ENCODE results near the gene ADAM19.

Gene ADAM19

GRCh38 chr5:157477814-157478494, 97.6 kb downstream of the ADAM19 start:
- no peak for DNase-seq (ENCODE audit: insufficient read length, low spot score)
- TF ChIP-seq POU2F2 (IDR thresholded peaks at IDR 0.05; ENCODE audit: low read depth, low read length) (no peak), POLR2A (IDR thresholded peaks at IDR 0.05; ENCODE audit: low read depth, low read length) (no peak), POLR2AphosphoS5 (IDR thresholded peaks at IDR 0.05; ENCODE audit: low read depth, low read length) (no peak), PAX5 (IDR thresholded peaks at IDR 0.05; ENCODE audit: insufficient read depth, low read length, severe bottlenecking) (no peak), SPI1 (IDR thresholded peaks at IDR 0.05; ENCODE audit: low read depth, low read length) (no peak), TAF1 (IDR thresholded peaks at IDR 0.05; ENCODE audit: low read depth, low read length) (no peak)
- no peak for FAIRE-seq

- TF ChIP-seq POLR2A (IDR thresholded peaks at IDR 0.05; ENCODE audit: low read depth, low read length) (no peak), POLR2AphosphoS5 (IDR thresholded peaks at IDR 0.05; ENCODE audit: low read depth, low read length) (no peak)
- DNase-seq (ENCODE audit: insufficient read length, low spot score) (peak; percentile 51), FAIRE-seq (peak; percentile 86)
These were observed 98.7 kb downstream of the ADAM19 start for GRCh38 chr5:157476702-157477408.

DNA sequence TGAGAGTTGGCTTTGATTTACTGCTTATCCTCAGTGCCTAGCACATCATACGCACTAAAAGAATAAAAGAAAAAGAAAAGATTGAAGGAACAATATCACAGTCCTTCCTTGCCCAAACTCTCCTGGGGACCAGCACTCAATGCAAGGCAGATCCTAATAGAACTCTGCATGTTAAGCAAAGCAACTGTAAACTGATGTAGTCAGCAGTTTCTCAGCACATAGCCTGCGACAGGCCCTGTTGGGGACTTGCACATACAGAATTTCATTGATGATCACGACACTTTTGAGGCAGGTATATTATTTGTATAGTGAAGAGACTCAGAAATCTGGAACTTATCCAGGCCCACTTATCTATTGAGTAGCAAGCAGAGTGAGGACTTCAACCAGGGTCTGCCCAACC, 100.1 kb downstream of the ADAM19 start:
- FAIRE-seq (no peak), DNase-seq (ENCODE audit: insufficient read length, low spot score) (no peak)
- no peak for TF ChIP-seq POLR2AphosphoS5 (IDR thresholded peaks at IDR 0.05; ENCODE audit: low read depth, low read length)
- TF ChIP-seq SPI1 (IDR thresholded peaks at IDR 0.05; ENCODE audit: low read depth, low read length), result no peak
- TF ChIP-seq TAF1 (IDR thresholded peaks at IDR 0.05; ENCODE audit: low read depth, low read length), result no peak
- no peak for TF ChIP-seq PAX5 (IDR thresholded peaks at IDR 0.05; ENCODE audit: insufficient read depth, low read length, severe bottlenecking)
- no peak for TF ChIP-seq POU2F2 (IDR thresholded peaks at IDR 0.05; ENCODE audit: low read depth, low read length)
- no peak for TF ChIP-seq POLR2A (IDR thresholded peaks at IDR 0.05; ENCODE audit: low read depth, low read length)

DNA sequence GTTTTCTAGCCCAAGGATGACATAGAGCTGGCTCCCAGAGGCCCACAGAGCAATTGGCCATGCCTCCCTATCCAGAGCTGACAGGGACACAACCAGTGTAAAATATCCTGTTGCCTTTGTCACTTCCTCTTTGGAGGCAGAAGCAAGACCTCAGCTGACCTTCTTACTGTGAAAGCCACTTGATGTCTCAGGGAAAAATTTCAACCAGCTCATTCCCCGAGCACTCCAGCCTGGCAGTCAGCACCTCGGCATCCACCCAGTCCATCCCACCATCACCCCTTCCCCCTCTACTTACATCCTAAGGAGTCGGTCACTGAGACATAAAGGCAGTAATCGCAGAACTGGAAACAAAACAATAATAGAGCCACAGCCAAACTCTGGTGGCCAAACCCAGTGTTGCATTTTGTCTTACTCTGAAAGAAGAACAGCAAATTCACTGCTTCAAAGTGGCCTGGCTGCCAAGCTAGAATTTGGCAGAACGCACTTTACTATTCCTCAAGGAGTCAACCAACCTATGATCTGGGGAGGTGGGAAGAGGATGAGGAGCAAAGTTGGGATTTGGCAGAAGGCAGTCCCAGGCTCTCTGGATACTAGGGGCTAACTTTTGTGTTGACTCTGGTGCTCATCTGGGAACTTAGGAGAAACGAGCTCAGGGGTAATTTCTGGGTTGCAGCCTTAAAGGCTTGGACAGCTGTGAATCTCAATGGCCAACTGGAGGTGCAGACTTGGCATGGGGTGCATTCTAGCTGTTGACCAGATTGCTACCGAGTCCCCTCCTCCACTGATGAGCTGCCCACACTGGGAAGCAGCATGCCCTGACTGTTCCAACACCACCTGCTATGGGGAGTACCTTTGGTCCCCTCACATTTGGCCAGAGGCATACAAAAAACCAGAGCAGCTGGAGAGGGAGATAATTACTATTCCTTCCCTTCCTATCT, 101.9 kb downstream of the ADAM19 start:
- no peak for DNase-seq (ENCODE audit: insufficient read length, low spot score)
- TF ChIP-seq POLR2A (IDR thresholded peaks at IDR 0.05; ENCODE audit: low read depth, low read length) (no peak), SPI1 (IDR thresholded peaks at IDR 0.05; ENCODE audit: low read depth, low read length) (0 out of 2 replicates have a peak, but pooled peaks have one; percentile 21)
- FAIRE-seq, result peak; percentile 41

DNA sequence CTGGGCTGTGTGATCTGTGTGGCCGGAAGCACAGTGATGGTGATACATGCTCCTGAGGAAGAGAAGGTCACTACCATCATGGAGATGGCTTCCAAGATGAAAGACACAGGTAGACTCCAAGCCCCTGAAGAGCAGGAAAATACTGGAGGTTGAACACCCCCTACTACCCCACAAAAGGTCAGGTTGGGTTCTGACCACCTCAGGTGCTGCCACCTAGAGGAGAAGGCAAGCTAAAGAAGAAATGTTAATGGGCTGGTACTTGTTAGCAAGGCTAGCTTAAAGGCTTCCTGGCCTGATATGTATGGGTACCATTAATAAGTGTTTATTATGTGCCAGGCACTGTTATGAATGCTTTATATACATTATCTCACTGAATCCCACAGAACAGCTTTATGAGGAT, 103.9 kb downstream of the ADAM19 start:
- FAIRE-seq (peak; percentile 92), DNase-seq (ENCODE audit: insufficient read length, low spot score) (no peak)
- TF ChIP-seq SPI1 (IDR thresholded peaks at IDR 0.05; ENCODE audit: low read depth, low read length), result no peak
- no peak for TF ChIP-seq PAX5 (IDR thresholded peaks at IDR 0.05; ENCODE audit: insufficient read depth, low read length, severe bottlenecking)
- TF ChIP-seq POLR2AphosphoS5 (IDR thresholded peaks at IDR 0.05; ENCODE audit: low read depth, low read length), result no peak
- TF ChIP-seq POLR2A (IDR thresholded peaks at IDR 0.05; ENCODE audit: low read depth, low read length), result no peak

- TF ChIP-seq POLR2A (IDR thresholded peaks at IDR 0.05; ENCODE audit: low read depth, low read length), result no peak
- no peak for TF ChIP-seq PAX5 (IDR thresholded peaks at IDR 0.05; ENCODE audit: insufficient read depth, low read length, severe bottlenecking)
- TF ChIP-seq POU2F2 (IDR thresholded peaks at IDR 0.05; ENCODE audit: low read depth, low read length), result no peak
- TF ChIP-seq POLR2AphosphoS5 (IDR thresholded peaks at IDR 0.05; ENCODE audit: low read depth, low read length), result no peak
- no peak for TF ChIP-seq TAF1 (IDR thresholded peaks at IDR 0.05; ENCODE audit: low read depth, low read length)
- no peak for TF ChIP-seq SPI1 (IDR thresholded peaks at IDR 0.05; ENCODE audit: low read depth, low read length)
- no peak for DNase-seq (ENCODE audit: insufficient read length, low spot score)
These were observed 104.9 kb downstream of the ADAM19 start for GRCh38 chr5:157470631-157471030.

DNA sequence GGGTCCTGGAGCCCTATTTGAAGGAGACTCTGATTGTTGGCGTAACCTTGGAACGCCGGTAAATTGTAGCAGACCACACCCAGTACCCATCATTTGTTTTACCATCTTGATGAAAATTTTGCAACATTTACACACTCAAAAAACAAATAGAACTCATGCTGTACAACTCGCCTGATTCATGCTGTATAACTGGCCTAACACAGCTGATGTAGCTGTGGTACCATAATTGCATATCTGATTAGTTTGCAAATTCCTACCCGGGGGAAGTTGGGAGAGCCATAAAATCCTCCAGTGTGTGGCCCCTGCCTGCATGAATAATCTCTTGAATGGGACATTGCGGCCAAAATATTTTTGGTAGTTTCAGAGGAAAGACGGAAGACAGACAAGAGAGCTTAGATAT, 105.9 kb downstream of the ADAM19 start:
- TF ChIP-seq PAX5 (IDR thresholded peaks at IDR 0.05; ENCODE audit: insufficient read depth, low read length, severe bottlenecking), result no peak
- no peak for TF ChIP-seq POU2F2 (IDR thresholded peaks at IDR 0.05; ENCODE audit: low read depth, low read length)
- no peak for TF ChIP-seq POLR2AphosphoS5 (IDR thresholded peaks at IDR 0.05; ENCODE audit: low read depth, low read length)
- TF ChIP-seq SPI1 (IDR thresholded peaks at IDR 0.05; ENCODE audit: low read depth, low read length), result no peak
- TF ChIP-seq POLR2A (IDR thresholded peaks at IDR 0.05; ENCODE audit: low read depth, low read length), result no peak
- FAIRE-seq (no peak), DNase-seq (ENCODE audit: insufficient read length, low spot score) (no peak)

More at GRCh38 chr5:157470631-157471030, 104.9 kb downstream of the ADAM19 start:
- FAIRE-seq, result no peak

GRCh38 chr5:157469073-157469472, 106.5 kb downstream of the ADAM19 start:
- no peak for TF ChIP-seq PAX5 (IDR thresholded peaks at IDR 0.05; ENCODE audit: insufficient read depth, low read length, severe bottlenecking)
- no peak for TF ChIP-seq POLR2AphosphoS5 (IDR thresholded peaks at IDR 0.05; ENCODE audit: low read depth, low read length)
- TF ChIP-seq SPI1 (IDR thresholded peaks at IDR 0.05; ENCODE audit: low read depth, low read length), result no peak
- no peak for TF ChIP-seq POLR2A (IDR thresholded peaks at IDR 0.05; ENCODE audit: low read depth, low read length)
- TF ChIP-seq POU2F2 (IDR thresholded peaks at IDR 0.05; ENCODE audit: low read depth, low read length), result no peak
- TF ChIP-seq TAF1 (IDR thresholded peaks at IDR 0.05; ENCODE audit: low read depth, low read length), result no peak
- no peak for FAIRE-seq

GRCh38 chr5:157468293-157468965, 107.1 kb downstream of the ADAM19 start:
- TF ChIP-seq TAF1 (IDR thresholded peaks at IDR 0.05; ENCODE audit: low read depth, low read length) (no peak), POLR2AphosphoS5 (IDR thresholded peaks at IDR 0.05; ENCODE audit: low read depth, low read length) (no peak), POLR2A (IDR thresholded peaks at IDR 0.05; ENCODE audit: low read depth, low read length) (no peak), POU2F2 (IDR thresholded peaks at IDR 0.05; ENCODE audit: low read depth, low read length) (no peak), SPI1 (IDR thresholded peaks at IDR 0.05; ENCODE audit: low read depth, low read length) (no peak), PAX5 (IDR thresholded peaks at IDR 0.05; ENCODE audit: insufficient read depth, low read length, severe bottlenecking) (no peak)
- DNase-seq (ENCODE audit: insufficient read length, low spot score) (no peak), FAIRE-seq (no peak)

More at GRCh38 chr5:157469073-157469472, 106.5 kb downstream of the ADAM19 start:
- no peak for DNase-seq (ENCODE audit: insufficient read length, low spot score)

Measured in GM12891 (cell line).